Heart left ventricle (tissue), 16 donors: ENCODE measurements around the gene DBH. TPM values are rescaled to one million over a fixed set of nuclear protein-coding genes. Genes with fewer than 3 reads are reported as not detected.

Source experiments
- ATAC-seq, 4 donors: fragments of 200-7000 bp; cut with Tn5 transposase; one replicate each; pipeline ENCODE4 v1.9.1; 2020 to 2022; ENCODE audit warnings: moderate library complexity in 4 of 4, mild to moderate bottlenecking in 3 of 4, moderate number of reproducible peaks in 1 of 4
- DNase-seq, 5 donors: peaks; one replicate each; pipeline ENCODE4 v3.0.0-alpha.2; 2020
- H3K27ac ChIP-seq, 12 donors: fragments of 200-600 bp; sonication (generic) in 4 of 12; one replicate each; pipeline versions ENCODE4 v1.5.0 to v1.8.0; 2016 to 2022; ENCODE audit warnings: mild to moderate bottlenecking in 2 of 12
- H3K27me3 ChIP-seq, 9 donors: fragments of 200-600 bp; sonication (generic) in 2 of 9; one replicate each; pipeline versions ENCODE4 v1.5.1 to v1.8.0; 2016 to 2022; ENCODE audit warnings: mild to moderate bottlenecking in 3 of 9
- H3K36me3 ChIP-seq, 9 donors: fragments of 200-600 bp; sonication (generic) in 2 of 9; one replicate each; pipeline versions ENCODE4 v1.5.0 to v1.8.0; 2018 to 2022; ENCODE audit warnings: mild to moderate bottlenecking in 2 of 9
- H3K4me1 ChIP-seq, 12 donors: fragments of 200-600 bp; sonication (generic) in 4 of 12; one replicate each; pipeline versions ENCODE4 v1.5.0 to v1.8.0; 2016 to 2022; ENCODE audit warnings: mild to moderate bottlenecking in 3 of 12
- H3K4me3 ChIP-seq, 12 donors: fragments of 200-600 bp; sonication (generic) in 4 of 12; one replicate each; pipeline versions ENCODE4 v1.5.0 to v1.8.0; 2017 to 2022; ENCODE audit warnings: mild to moderate bottlenecking in 9 of 12, moderate library complexity in 4 of 12
- H3K9me3 ChIP-seq, 12 donors: fragments of 200-600 bp; sonication (generic) in 4 of 12; one replicate each; pipeline versions ENCODE4 v1.5.0 to v1.8.0; 2016 to 2022; ENCODE audit warnings: mild to moderate bottlenecking in 1 of 12
- POLR2A ChIP-seq, 2 donors: fragments of 450-650 bp; IDR thresholded peaks; one replicate each; pipeline ENCODE4 v1.6.1; 2017; ENCODE audit warnings: antibody characterized with exemption in 2 of 2, mild to moderate bottlenecking in 2 of 2, moderate library complexity in 2 of 2
- WGBS, 4 donors: extraction: QIAGEN DNeasy Blood & Tissue Kit in 2 of 4; methylation state at CpG; one replicate each; pipeline versions ENCODE4 v1.1.5 to v1.1.7; 2013 to 2018; 5-methylcytosine and 5-hydroxymethylcytosine counted together
- intact Hi-C, 10 donors: fragments of 100-400 bp; cut with DNase I; formaldehyde crosslinking; loops; one replicate each; pipeline versions ENCODE4 v1.11.1 to v1.14.2; 2022
- polyA plus RNA-seq, 2 donors: library from polyadenylated mRNA; stranded (reverse); fragments of 200-250 nt; gene quantifications; one replicate each; pipeline ENCODE4 v1.2.3, GENCODE V29; 2013
- total RNA-seq, 9 donors: library from RNA; depleted of rRNA in 2 of 9; stranded (reverse); fragments of >200 nt in 2 of 9; fragmentation: NEBNext Ultra II Directional in 3 of 9; extraction: Animal tissue kit (Norgen Biotek cat#: 25700) in 3 of 9; gene quantifications; one replicate each; pipeline versions ENCODE4 v1.1.0 to v1.2.4, GENCODE V29; 2016 to 2023
- TF ChIP-seq, protein P1 (sequence below), 12 donors: fragments of 200-600 bp; sonication (generic) in 4 of 12; IDR thresholded peaks; one replicate each; pipeline versions ENCODE4 v1.5.0 to v1.8.0; 2018 to 2022; ENCODE audit warnings: antibody characterized with exemption in 12 of 12, mild to moderate bottlenecking in 5 of 12
- donor health status: ischemic (EF 13 %, LVEDD 7.1; RV severe dilation, severe dysfunction).
- donor health status: healthy with polysubstance abuse.
- donor health status: DM: no; HTN: yes; CAD: no.
- donor health status: DM: no; HTN: no; CAD: no.
- donor health status: ischemic (EF 25% LVEDD 6.9; RV normal size, moderate dysfunction).
- donor health status: ischemic (EF 25% LVEDD 5.7; RV mildly dilated, moderate dysfunction).
- donor health status: healthy.
- donor health status: DM: yes; HTN: yes; CAD: no.
- donor health status: ischemic (EF 35%, LVEDD 5.7; RV mildly dilated, moderate dysfunction).
- donor health status: nonischemic (EF 11% LVEDD 7.7; RV severe dilation, severe dysfunction).
- donor health status: DM: yes; HTN: yes; CAD: no.
- donor health status: PGD.
- donor health status: ischemic (EF 29% LVEDD 5.4; RV normal size, mild dysfunction).
- donor health status: nonischemic (EF 23%, LVEDD 6.1; RV moderate dilation, normal function).

The DBH gene
- total and polyA plus RNA-seq, 11 donors: 0.06 to 0.08 TPM; not detected in 9

DNA sequence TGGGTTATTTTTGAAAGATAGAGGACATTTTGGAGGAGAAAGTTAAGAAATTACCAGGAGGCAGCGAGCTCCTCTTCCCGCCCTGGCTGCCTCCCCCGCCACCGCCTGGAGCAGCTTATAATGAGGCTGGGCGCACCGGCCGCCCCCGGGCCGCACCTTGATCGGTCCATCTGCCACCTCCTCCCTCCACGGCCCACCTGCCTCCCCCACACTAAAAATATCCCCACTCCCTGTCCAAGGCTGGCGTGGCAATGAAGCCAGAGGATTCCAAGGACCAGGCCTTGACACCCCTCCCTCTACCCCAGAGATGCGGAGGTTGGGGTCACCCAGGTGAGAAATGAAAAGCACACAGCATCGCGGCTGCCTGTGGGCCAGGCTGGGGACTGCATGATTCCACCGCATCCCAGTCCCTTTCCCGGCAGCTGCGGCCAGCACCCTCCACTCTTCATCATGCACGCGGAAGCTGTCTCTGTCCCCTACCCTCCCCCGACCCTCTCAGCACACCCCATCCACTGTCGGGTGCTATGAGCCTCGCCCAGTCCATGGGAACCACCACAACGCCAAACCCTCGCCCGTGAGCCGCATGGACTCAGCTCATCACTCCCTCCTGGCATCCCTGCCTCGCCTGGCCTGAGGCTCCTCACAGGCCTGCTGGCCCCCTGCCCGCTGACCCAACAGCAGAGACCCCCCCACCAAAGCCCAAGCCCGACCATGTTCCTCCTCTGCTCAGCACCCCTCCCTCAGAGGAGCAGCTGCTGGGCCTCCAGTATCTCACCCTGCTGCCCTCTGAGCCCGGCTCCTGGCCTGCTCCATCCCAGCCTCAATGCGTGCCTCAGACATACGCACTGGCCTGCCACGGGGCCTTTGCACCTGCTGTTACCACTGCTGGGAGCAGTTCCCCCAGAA is 51.9 kb downstream of the DBH start:
- TF ChIP-seq, protein P1, sequence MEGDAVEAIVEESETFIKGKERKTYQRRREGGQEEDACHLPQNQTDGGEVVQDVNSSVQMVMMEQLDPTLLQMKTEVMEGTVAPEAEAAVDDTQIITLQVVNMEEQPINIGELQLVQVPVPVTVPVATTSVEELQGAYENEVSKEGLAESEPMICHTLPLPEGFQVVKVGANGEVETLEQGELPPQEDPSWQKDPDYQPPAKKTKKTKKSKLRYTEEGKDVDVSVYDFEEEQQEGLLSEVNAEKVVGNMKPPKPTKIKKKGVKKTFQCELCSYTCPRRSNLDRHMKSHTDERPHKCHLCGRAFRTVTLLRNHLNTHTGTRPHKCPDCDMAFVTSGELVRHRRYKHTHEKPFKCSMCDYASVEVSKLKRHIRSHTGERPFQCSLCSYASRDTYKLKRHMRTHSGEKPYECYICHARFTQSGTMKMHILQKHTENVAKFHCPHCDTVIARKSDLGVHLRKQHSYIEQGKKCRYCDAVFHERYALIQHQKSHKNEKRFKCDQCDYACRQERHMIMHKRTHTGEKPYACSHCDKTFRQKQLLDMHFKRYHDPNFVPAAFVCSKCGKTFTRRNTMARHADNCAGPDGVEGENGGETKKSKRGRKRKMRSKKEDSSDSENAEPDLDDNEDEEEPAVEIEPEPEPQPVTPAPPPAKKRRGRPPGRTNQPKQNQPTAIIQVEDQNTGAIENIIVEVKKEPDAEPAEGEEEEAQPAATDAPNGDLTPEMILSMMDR (IDR thresholded peaks at IDR 0.05): no peak
- TF ChIP-seq POLR2A (IDR thresholded peaks at IDR 0.05): no peak
- Histone ChIP-seq H3K4me3 (no peak overlapping the region), H3K36me3 (no peaks in the 10 kb centered on the region), H3K4me1 (peaks cover 0 to 23% (median 14%) of the 10 kb centered on the region in 12 donors), H3K9me3 (no peaks in the 10 kb centered on the region), H3K27ac (no peak overlapping the region), H3K27me3 (no peaks in the 10 kb centered on the region)
- peak in 2 of 5 donors; percentile 11 to 53 for DNase-seq
- ATAC-seq: no peak
- intact Hi-C loops: no loop called here
- WGBS, 4 donors: 90 to 93% (median 92%) methylated on average over 27 to 34 of the region's 34 CpGs

DNA sequence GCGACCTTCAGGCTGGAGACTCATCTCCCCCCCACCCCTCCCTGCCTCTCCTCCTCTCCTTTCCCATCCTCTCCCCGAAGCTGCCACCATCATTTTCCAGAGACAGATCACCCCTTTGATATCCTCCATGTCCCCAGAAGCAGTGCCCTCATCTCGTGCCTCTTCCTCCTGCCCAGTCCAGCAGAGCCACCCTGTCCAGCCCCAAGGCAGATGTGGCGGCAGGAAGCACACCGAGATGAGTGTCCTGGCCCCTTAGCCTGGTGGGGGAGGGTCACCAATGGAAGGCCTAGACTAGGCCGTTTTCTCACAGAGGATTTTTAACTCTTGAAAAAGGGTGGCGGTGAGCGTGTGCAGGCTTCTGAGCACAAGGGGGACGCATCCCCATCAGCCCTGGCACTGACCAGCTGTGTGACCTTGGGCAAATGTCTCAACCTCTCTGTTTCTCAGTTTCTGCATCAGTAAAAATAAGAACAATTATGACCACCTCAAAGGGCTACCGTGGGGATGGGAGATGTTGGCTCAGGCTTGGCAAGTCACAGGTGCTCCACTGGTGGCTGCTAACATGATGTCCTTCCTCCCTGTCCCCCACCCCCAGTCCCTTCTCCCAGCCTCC is 53.1 kb downstream of the DBH start:
- no peak overlapping the region for H3K4me3 ChIP-seq
- peaks cover 0 to 1% (median 0%) of the 10 kb centered on the region in 9 donors for H3K27me3 ChIP-seq
- H3K36me3 ChIP-seq: no peaks in the 10 kb centered on the region
- TF ChIP-seq POLR2A (IDR thresholded peaks at IDR 0.05): no peak
- TF ChIP-seq, protein P1 (IDR thresholded peaks at IDR 0.05): no peak
- H3K4me1 ChIP-seq: peaks cover 0 to 11% (median 4%) of the 10 kb centered on the region in 12 donors
- intact Hi-C loops: no loop called here
- ATAC-seq (no peak), DNase-seq (peak in 3 of 5 donors; percentile 4 to 19 (median 9))
- WGBS, 4 donors: 82 to 88% (median 86%) methylated on average over 10 of the region's 10 CpGs
- H3K27ac ChIP-seq: no peak overlapping the region
- H3K9me3 ChIP-seq: no peaks in the 10 kb centered on the region

DNA sequence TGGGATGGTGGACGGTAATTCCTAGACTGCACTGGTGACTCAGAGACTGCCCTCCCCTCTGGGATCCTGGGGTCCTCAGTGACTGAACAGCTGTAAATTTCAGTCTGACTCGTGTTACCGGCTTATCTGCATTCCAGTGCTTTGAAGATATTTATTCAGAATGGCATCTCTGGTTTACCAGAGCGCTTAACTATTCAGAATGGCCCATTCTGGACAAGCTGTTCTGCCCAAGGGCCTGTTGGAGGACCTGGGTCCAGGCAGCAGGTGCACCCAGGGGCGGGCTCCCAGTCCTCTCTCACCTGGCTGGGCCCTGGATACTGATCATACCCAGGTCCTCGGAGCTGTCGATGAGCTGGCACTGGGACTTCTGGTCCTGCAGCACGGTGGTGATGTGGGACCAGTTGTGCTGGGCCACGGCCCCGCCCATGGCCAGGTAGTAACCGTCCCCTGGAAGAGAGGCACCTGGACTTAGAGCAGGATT is 54.0 kb downstream of the DBH start:
- Histone ChIP-seq H3K27me3 (peaks cover 0 to 4% (median 0%) of the 10 kb centered on the region in 9 donors), H3K4me3 (no peak overlapping the region), H3K9me3 (no peaks in the 10 kb centered on the region), H3K27ac (no peak overlapping the region), H3K36me3 (no peaks in the 10 kb centered on the region), H3K4me1 (peaks cover 0 to 6% (median 0%) of the 10 kb centered on the region in 12 donors)
- DNase-seq (peak in 3 of 5 donors; percentile 9 to 51 (median 13)), ATAC-seq (no peak)
- intact Hi-C loops: no loop called here
- WGBS, 4 donors: 83 to 94% (median 90%) methylated on average over 8 to 11 of the region's 11 CpGs
- TF ChIP-seq POLR2A (IDR thresholded peaks at IDR 0.05): no peak
- TF ChIP-seq, protein P1 (IDR thresholded peaks at IDR 0.05): no peak

DNA sequence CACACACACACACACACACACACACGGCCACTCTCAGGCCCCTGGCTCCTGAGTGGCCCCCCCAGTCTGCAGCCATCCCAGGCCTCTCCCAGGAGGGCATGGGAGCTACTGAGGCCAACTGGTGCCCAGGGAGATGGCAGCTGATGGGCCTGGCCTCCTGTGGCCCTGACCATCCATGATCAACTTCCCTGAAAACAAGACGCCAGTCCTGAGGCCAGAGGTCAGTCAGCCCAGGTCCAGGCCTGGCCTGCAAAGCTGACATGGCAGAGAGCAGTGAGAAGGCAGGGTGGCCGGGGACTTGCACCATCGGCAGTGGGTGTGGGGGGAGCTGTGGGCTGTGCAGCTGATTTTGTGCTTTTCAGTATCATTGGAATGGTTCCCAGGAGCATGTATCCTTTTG is 55.0 kb downstream of the DBH start:
- H3K4me3 ChIP-seq: no peak overlapping the region
- WGBS, 4 donors: 72 to 85% (median 84%) methylated on average over 3 to 4 of the region's 4 CpGs
- intact Hi-C loops: no loop called here
- H3K9me3 ChIP-seq: no peaks in the 10 kb centered on the region
- no peak overlapping the region for H3K27ac ChIP-seq
- H3K27me3 ChIP-seq: peaks cover 0 to 4% (median 0%) of the 10 kb centered on the region in 9 donors
- TF ChIP-seq POLR2A (IDR thresholded peaks at IDR 0.05): no peak
- TF ChIP-seq, protein P1 (IDR thresholded peaks at IDR 0.05): no peak
- H3K36me3 ChIP-seq: no peaks in the 10 kb centered on the region
- peaks cover 0 to 6% (median 0%) of the 10 kb centered on the region in 12 donors for H3K4me1 ChIP-seq
- peak in 3 of 5 donors; percentile 9 to 20 (median 18) for DNase-seq
- no peak for ATAC-seq
